HL-60 (cell line): ENCODE results near the gene RHOH.

Experiments used
- CTCF ChIP-seq: IDR thresholded peaks from one replicate; pipeline ENCODE4 v1.5.1; 2011; ENCODE audit warnings: low read length, control low read depth, inconsistent platforms; ENCODE audit not compliant: insufficient read depth
- GABPA ChIP-seq: IDR thresholded peaks from 2 replicates; pipeline ENCODE4 v1.6.1; 2012; ENCODE audit warnings: low read depth
- POLR2AphosphoS5 ChIP-seq: IDR thresholded peaks from 2 replicates; pipeline ENCODE4 v1.6.1; 2012; ENCODE audit warnings: low read depth
- REST ChIP-seq: IDR thresholded peaks from 2 replicates; pipeline ENCODE4 v1.6.1; 2012; ENCODE audit warnings: low read depth; ENCODE audit not compliant: insufficient replicate concordance
- SPI1 ChIP-seq: IDR thresholded peaks from 2 replicates; pipeline ENCODE4 v1.6.1; 2012; ENCODE audit warnings: low read depth, mild to moderate bottlenecking, borderline replicate concordance

GRCh38 chr4:40197879-40198689, 1.3 kb downstream of the RHOH start:
- no peak for TF ChIP-seq POLR2AphosphoS5
- no peak for TF ChIP-seq CTCF
- TF ChIP-seq GABPA: no peak
- TF ChIP-seq REST: no peak
- TF ChIP-seq SPI1: no peak
